ENCODE results near the gene NANOG.
"Not testable (repeated sequence)": the region's sequence is repeated elsewhere in the genome, so short reads cannot be mapped to it uniquely, and the experiment has no call there.

NANOG gene

DNA sequence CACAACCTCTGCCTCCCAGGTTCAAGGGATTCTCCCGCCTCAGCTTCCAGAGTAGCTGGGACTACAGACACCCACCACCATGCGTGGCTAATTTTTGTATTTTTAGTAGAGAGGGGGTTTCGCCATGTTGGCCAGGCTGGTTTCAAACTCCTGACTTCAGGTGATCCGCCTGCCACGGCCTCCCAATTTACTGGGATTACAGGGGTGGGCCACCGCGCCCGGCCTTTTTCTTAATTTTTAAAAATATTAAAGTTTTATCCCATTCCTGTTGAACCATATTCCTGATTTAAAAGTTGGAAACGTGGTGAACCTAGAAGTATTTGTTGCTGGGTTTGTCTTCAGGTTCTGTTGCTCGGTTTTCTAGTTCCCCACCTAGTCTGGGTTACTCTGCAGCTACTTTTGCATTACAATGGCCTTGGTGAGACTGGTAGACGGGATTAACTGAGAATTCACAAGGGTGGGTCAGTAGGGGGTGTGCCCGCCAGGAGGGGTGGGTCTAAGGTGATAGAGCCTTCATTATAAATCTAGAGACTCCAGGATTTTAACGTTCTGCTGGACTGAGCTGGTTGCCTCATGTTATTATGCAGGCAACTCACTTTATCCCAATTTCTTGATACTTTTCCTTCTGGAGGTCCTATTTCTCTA is at the start of gene NANOG:
NANOG (plus strand) TSS at position 519 of the 645 bp plus-strand sequence. CDS start 213 bp downstream, outside the sequence.
- DNase-seq: not testable (repeated sequence)

DNA sequence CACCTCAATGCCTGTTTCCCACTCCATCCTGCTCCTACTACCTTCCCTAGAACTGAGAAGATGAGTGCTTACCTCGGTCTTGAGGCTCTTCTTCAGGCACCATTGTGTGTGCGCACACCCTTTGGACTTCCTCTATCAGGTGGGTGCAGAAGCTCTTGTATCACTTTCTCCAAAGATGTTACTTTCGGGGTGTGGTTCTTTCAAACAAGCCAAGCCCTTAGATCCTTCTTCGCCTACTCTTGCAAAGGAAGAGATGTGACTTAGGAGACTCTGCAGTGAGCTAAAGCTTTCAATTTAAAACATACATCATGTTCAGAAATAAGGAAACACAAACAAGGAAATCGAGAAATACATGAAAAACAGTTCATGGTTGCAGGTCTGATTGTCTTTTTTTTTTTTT is 42.0 kb upstream of the NANOG start, which contains the start of gene CLEC4C:
CLEC4C (minus strand) TSS at position 130 of the 400 bp plus-strand sequence; CDS start at position 103, 27 bp downstream.
- no peak for DNase-seq

DNA sequence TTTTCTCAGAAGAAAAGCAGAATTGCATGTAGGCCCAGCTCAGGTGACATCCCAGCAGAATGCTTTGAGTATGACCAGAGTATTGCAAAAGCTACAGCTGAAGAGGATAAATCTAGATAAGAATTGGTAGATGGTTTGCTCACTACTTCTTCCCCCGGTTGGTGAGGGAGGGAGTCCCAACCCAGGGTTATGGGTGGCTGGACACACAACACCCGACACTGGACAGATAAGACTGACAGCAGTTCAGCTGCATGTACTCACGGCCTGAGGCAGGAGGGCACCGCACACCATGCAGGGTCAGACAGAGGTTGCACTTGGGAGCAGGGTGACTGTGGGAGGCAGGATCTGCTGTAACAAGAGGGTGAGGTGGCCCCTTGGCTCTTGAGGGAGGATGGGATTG is 40.4 kb upstream of the NANOG start:
- DNase-seq: no peak

DNA sequence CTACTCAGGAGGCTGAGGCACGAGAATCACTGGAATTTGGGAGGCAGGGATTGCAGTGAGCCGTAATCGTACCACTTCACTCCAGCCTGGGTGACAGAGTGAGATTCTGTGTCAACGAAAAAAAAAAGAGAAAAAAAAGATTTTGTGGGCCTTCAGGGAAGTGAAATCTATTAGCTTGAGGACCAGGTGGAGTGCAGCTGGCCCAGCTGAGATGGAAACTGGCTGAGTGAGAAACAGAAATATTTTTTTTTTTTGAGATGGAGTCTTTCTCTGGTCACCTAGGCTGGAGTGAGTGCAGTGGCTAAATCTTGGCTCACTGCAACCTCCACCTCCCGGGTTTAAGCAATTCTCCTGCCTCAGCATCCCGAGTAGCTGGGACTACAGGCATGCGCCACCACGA is 39.8 kb upstream of the NANOG start:
- no peak for DNase-seq

DNA sequence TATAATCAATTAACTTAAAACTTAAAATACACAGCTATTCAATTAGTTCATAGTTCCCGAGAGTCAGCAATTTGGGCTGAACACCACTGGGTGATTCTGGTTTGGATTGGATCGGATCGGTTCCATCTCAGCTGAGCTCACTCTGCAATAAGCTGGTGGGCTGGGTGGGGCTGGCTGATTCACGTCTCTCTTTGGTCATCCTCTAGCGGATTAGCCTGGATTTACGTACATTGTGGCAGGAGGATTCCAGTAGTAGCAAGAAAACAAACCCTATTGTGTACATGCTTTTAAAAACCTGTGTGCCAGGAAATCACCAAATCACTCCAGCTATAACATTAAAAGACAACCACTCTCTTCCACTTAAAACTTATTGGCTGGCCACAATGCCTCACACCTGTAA is 38.9 kb upstream of the NANOG start:
- DNase-seq: no peak

DNA sequence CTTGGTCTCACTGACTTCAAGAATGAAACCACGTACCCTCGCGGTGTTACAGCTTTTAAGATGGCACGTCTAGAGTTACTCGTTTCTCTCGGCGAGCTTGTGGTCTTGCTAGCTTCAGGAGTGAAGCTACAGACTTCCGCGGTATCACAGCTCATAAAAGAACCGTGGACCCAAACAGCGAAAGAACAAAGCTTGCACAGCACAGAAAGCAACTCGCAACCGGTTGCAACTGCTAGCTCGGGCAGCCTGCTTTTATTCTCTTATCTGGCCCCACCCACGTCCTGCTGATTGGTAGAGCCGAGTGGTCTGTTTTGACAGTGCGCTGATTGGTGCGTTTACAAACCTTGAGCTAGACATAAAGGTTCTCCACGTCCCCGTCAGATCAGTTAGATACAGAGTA is 37.8 kb upstream of the NANOG start:
- DNase-seq: no peak

DNA sequence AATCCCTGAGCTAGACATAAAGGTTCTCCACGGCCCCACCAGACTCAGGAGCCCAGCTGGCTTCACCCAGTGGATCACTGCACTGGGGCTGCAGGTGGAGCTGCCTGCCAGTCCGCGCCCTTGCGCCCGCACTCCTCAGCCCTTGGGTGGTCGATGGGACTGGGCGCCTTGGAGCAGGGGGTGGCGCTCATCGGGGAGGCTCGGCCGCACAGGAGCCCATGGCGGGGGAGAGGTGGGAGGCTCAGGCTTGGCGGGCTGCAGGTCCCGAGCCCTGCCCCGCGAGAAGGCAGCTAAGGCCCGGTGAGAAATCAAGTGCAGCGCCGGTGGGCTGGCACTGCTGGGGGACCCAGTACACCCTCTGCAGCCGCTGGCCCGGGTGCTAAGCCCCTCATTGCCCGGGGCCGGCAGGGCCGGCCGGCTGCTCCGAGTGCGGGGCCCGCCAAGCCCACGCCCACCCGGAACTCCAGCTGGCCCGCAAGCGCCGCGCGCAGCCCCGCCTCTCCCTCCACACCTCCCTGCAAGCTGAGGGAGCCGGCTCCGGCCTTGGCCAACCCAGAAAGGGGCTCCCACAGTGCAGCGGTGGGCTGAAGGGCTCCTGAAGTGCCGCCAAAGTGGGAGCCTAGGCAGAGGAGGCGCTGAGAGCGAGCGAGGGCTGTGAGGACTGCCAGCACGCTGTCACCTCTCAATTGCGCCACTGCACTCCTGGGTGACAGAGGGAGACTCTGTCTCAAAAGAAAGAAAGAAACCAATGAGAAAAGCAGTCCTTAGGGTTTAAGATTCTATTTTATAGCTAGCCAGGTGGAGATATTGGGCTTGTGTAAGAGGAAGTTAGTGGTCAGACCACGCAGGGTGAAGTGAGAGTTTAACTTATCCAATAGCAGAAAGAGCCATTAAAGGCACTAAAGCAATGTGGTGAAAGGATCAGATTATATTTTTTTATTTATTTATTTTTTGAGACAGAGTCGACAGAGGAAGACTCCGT is 37.0 kb upstream of the NANOG start:
- not testable (repeated sequence) for DNase-seq

DNA sequence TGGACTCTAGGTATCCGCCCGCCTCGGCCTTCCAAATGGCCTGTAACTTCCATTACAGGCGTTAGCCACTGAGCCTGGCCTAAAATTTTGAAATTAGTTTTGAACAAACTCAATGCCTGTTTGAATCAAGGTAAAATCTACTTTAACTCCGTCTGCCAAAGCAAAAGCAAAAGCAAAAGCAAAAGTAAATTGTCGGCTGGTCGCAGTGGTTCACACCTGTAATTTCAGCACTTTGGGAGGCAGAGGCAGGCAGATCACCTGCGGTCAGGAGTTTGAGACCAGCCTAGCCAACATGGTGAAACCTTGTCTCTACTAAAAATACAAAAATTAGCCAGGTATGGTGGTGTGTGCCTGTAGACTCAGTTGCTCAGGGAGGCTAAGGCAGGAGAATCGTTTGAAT is 33.5 kb upstream of the NANOG start:
- DNase-seq: not testable (repeated sequence)

DNA sequence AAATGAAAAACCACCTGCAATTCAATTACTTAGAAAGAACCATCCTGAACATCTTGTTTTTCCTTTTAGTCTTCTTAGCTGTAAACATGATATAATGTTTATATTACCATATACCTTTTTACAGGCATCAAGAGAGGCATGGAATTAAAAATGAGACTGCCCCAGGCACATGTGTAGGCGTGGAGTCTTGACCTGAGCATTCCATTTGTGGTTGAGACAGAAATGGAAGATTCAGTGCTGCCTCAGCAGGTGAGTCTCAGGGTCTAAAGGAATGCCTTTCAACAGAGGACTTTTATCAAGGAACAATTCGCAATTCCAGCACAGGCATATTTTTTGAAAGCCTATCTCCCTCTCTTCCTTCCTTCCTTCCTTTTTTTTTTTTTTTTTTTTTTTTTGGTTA is 32.2 kb upstream of the NANOG start:
- DNase-seq: no peak

DNA sequence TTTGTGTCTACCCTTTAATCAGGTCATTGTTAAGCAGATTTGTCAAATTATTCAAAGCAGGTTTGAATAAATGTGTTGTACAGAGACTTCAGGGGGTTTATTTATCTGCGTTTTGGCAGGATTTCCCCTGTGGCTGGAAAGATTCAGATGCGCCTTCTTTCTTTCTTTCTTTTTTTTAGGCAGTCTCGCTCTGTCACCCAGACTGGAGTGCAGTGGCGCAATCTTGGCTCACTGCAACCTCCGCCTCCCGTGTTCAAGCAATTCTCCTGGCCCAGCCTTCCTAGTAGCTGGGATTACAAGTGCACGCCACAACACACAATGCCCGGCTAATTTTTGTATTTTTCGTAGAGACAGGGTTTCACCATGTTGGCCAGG is 30.4 kb upstream of the NANOG start:
- DNase-seq: no peak

DNA sequence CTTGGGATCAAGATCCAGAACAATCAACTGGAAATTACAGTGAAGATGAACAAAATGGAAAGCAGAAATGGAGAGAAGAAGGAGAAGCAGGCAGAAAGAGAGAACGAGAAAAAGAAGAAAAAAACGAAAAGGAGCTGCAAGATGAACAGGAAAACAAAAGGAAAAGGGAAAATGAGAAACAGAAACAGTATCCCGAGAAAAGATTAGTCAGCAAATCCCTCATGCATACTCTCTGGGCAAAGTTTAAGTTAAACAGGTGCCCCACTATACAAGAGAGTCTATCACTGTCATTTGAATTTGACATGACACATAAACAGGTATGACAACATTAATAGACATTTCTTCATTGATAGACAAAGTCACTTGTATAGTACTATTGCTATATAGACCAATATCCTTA is 19.2 kb upstream of the NANOG start:
- no peak for DNase-seq

DNA sequence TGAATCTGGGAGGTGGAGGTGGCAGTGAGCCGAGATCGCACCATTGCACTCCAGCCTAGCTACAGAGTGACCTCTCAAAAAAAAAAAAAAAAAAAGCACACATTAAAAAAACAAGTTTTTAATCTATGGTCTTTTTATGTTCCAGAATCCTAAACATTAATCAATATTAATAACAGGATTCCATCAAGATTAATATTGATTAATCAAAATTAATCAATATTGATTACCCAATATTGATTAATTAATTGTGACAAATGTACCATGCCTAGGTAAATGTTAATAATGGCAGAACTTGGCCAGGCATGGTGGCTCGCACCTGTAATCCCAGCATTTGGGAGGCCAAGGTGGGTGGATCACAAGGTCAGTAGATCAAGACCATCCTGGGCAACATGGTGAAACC is 7.9 kb upstream of the NANOG start:
- DNase-seq: no peak

DNA sequence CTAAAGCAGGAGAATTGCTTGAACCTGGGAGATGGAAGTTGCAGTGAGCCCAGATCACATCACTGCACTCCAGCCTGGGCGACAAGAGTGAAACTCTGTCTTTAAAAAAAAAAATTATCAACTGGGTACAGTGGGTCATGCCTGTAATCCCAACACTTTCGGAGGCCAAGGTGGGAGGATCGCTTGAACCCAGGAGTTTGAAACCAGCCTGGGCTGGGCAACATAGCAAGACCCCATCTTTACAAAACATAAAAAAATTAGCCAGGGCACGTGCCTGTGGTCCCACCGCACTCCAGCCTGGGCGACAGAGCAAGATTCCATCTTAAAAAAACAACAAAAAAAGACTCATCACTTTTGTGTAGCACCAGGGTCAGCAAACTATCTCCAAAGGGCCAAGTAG is 7.1 kb upstream of the NANOG start:
- DNase-seq: no peak

DNA sequence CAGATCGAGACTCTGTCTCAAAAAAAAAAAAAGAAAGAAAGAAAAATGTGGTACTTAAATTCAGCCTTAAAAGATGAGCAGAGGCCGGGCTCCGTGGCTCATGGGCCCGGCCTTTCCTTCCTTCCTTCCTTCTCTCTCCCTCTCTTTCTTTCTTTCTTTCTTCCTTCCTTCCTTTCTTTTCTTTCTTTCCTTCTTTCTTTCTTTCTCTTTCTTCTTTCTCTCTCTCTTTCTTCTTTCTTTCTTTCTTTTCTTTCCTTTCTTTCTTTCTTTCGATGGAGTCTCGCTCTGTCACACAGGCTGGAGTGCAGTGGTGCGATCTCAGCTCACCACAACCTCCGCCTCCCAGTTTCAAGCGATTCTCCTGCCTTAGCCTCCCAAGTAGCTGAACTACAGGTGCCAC is 5.8 kb upstream of the NANOG start:
- DNase-seq: not testable (repeated sequence)

DNA sequence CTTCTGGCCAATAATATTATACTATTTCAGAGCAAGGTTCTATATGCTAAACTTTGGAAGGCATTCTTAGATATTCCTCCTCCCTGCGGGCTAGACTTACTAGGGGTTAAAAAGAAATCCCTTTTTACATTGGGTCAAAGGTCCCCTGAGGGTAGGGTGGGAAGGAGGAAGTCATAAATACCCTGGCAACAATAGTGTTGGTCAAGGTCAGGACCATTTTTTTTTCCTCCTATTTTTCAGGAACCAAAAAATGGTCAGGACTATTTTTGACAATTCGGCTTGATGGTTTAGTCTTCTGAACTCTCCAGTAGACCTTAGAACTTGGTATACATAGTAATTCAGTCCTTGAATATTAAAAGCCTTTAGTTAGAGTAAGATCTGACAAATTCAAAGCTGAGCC is 4.5 kb upstream of the NANOG start:
- no peak for DNase-seq

DNA sequence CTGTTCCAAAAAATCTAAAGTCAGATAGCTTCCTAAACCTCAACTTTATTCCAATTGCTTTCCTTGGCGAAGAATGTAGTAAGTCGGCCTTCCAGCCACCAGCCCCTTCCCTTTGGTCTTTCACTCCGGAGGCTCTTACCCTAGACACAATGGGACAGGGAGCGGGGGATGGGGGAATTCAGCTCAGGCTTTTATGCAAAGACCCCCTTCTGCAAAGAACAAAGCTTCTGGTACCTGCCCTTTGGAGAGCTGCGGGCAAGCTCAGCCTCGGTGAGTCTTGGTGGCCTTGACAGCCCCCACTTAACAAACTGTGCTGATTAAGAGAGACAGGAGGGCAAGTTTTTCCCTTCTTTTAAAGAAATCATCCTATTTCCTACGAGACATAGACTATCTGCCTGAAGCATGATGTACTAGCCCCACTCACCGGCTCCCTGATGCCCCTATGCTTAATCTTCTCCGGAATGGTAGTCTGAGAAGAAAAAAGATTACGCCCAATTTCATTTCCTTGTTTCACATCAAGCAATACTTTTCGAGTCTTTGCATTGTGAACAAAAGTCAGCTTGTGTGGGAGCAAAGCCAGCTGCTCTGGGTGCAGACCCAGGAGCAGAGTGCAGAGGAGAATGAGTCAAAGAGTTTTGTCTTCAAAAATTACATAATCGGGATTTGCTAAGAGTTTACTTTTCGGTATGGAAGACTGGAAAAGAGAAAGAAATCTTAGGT is 1.5 kb upstream of the NANOG start:
- no peak for DNase-seq

DNA sequence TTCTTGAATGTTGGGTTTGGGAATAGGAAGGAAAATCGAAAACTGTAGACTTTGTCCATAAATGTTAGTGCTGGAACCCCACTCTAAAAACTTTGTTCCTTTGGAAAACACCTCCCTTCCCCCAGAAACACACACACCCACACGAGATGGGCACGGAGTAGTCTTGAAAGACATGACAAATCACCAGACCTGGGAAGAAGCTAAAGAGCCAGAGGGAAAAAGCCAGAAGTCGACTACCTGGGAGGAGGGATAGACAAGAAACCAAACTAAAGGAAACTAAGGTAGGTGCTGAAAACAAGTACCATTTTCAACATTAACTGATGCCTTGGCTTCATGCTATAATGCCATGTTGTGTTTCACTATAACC is 925 bp upstream of the NANOG start:
- no peak for DNase-seq

DNA sequence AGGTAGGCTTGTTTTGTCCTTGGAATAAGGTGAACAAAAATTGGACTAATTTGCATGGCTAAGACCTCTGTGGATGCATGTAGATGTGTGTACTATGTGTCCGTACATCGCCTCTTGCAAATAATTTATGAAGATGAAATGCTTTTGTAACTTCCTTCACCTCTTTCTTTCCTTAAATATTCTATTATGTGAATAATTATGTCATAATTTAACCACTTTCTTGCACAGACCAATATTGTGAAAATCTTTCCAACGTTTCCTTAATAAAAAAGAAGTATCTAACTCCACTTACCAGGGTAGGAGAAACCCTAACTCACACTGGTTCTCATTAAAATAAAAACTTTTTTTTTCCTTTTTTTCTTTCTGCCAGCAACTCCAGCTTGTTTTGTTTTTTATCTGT is 4.0 kb downstream of the NANOG start:
- DNase-seq: no peak

DNA sequence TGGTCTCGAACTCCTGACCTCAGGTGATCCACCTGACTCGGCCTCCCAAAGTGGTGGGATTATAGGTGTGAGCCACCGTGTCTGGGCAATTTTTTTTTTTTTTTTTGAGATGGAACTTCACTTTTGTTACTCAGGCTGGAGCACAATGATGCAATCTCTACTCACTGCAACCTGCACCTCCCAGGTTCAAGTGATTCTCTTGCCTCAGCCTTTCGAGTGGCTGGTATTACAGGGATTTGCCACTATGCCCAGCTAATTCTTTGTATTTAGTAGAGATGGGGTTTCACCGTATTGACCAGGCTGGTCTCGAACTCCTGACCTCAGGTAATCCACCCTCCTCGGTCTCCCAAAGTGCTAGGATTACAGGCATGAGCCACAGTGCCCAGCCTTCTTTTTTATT is 8.1 kb downstream of the NANOG start:
- DNase-seq: not testable (repeated sequence)

DNA sequence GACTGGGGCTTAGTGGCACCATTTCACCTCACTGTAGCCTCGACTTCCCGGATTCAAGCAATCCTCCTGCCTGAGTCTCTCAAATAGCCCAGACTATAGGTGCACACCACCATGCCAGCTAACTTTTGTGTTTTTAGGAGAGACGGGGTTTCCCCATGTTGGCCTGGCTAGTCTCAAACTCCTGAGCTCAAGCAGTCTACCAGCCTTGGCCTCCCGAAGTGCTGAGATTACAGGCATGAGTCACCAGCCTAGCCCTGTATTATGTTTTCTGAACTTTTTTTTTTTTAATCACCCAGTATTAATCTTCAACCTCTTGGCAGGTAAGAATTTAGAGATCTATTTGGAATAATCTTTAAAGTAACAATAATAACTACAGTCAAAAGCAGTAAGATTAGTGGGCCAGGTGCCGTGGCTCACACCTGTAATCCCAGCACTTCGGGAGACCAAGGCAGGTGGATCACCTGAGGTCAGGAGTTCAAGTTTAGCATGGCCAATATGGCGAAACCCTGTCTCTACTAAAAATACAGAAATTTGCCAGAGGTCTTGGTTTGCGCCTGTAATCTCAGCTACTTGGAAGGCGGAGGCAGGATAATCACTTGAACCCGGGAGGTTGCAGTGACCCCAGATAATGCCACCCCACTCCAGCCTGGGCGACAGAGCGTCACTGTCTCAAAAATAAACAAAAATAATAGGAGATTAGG is 8.6 kb downstream of the NANOG start:
- DNase-seq: no peak

DNA sequence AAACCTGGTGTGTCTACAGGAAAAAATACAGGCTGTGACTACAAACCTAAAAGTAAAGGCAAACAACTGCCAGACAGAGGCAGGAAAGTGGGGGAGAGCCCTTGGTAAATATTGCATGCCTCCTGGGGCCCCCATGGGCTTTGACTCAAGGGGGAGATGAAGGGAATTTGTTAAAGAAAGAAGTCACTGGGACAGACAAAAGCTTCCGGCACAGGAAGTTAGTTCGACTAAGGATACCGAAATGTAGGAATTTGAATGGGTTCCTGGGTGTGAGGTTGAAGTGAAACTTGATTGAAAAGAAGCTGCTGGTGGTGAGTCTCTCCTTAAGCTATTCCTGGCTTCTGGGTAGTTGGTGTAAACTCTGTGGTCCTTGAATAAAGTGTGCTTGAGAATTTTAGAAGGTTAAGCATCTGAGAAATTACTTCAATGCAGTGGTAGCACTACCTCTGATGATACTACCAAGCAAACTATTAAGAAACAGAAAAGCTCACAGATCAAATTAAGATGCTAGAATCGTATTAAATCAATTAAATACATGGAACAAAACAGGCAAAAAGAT is 9.6 kb downstream of the NANOG start:
- DNase-seq: not testable (repeated sequence)

DNA sequence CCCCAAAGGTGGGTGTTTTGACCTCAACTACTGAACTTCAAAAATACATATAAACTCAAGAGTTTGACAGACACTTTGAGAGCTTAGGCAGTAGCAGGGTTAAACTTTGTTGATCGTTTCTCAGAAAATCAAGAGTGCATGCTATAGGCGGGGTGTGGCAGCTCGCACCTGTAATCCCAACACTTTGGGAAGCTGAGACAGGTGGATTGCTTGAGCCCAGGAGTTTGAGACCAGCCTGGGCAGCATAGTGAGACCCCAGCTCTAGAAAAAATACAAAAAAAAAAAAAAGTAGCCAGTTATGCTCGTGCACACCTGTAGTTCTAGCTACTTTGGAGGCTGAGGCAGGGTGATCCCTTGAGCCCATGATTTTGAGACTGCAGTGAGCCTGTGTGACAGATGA is 12.3 kb downstream of the NANOG start:
- DNase-seq: no peak

DNA sequence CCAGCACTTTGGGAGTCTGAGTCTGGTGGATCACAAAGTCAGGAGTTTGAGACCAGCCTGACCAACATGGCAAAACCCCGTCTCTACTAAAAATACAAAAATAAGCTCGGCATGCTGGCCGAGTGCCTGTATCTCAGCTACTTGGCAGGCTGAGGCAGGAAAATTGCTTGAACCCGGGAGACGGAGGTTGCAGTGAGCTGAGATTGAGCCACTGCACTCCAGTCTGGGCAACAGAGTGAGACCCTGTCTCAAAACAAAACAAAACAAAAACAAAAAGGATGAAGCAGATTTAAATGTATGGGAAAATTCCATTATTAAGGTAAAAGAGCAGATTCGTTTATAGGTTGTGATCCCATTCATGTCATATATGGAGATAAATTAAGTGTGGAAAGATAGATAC is 17.1 kb downstream of the NANOG start:
- DNase-seq: not testable (repeated sequence)

All from activated CD4-positive, CD25-positive, alpha-beta regulatory T cell treated with anti-CD3 and anti-CD28 coated beads, Interleukin-2, amount 50 U/mL, for 72 hours (primary cell).